Measurements from ENCODE around the gene CPAMD8. TPM values are rescaled to one million over a fixed set of nuclear protein-coding genes. Genes with fewer than 3 reads are reported as not detected.

CPAMD8 gene
- total RNA-seq, 6 experiments from 2014 or later: 0.11 to 0.20 (median 0.14) TPM; not detected in 1

GRCh38 chr19:16978839-16979802 lies 47.5 kb downstream of the CPAMD8 start:
- H3K4me1 Mint-ChIP-seq (ENCODE audit: low read depth): no peaks in the 10 kb centered on the region
- DNase-seq: no peak
- TF ChIP-seq, protein P1, sequence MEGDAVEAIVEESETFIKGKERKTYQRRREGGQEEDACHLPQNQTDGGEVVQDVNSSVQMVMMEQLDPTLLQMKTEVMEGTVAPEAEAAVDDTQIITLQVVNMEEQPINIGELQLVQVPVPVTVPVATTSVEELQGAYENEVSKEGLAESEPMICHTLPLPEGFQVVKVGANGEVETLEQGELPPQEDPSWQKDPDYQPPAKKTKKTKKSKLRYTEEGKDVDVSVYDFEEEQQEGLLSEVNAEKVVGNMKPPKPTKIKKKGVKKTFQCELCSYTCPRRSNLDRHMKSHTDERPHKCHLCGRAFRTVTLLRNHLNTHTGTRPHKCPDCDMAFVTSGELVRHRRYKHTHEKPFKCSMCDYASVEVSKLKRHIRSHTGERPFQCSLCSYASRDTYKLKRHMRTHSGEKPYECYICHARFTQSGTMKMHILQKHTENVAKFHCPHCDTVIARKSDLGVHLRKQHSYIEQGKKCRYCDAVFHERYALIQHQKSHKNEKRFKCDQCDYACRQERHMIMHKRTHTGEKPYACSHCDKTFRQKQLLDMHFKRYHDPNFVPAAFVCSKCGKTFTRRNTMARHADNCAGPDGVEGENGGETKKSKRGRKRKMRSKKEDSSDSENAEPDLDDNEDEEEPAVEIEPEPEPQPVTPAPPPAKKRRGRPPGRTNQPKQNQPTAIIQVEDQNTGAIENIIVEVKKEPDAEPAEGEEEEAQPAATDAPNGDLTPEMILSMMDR (IDR thresholded peaks at IDR 0.05): no peak
- H3K36me3 Mint-ChIP-seq (ENCODE audit: low read depth): peaks cover 6% of the 10 kb centered on the region; the same call in 1 of the 2 replicates
- no peak overlapping the region for H3K4me3 Mint-ChIP-seq
- no peak overlapping the region for H3K27ac Mint-ChIP-seq
- peaks cover 15% of the 10 kb centered on the region for H3K9me3 Mint-ChIP-seq
- peaks cover 13% of the 10 kb centered on the region for H3K27me3 Mint-ChIP-seq (ENCODE audit: insufficient read depth)

DNA sequence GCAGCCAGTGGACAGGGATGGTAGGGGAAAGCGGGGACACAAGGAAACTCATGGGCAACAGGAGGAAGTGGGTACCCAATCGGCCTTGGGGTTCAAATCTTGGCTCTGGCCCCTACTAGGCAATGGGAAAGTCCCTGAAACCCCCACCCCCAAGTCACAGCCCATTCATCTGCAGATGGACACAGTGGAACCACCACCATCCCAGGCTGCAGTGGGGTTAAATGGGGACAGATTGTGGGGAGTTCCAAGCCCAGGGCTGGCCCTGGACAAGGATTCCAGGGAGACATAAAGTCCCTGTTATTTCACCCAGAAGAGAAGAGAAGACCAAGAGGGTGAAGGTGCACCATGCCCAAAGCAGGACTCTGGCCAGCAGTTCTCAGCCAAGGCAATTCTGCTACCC lies 48.5 kb downstream of the CPAMD8 start:
- Mint-ChIP-seq H3K27ac (no peak overlapping the region), H3K9me3 (peaks cover 9% of the 10 kb centered on the region; the same call in 1 of the 2 replicates), H3K36me3 (ENCODE audit: low read depth) (no peaks in the 10 kb centered on the region), H3K4me1 (ENCODE audit: low read depth) (no peaks in the 10 kb centered on the region), H3K27me3 (ENCODE audit: insufficient read depth) (peaks cover 11% of the 10 kb centered on the region), H3K4me3 (no peak overlapping the region)
- TF ChIP-seq, protein P1 (IDR thresholded peaks at IDR 0.05): no peak
- no peak for DNase-seq

- Mint-ChIP-seq H3K27ac (no peak overlapping the region), H3K4me3 (no peak overlapping the region), H3K4me1 (ENCODE audit: low read depth) (no peaks in the 10 kb centered on the region), H3K36me3 (ENCODE audit: low read depth) (no peaks in the 10 kb centered on the region), H3K27me3 (ENCODE audit: insufficient read depth) (peaks cover 11% of the 10 kb centered on the region), H3K9me3 (peaks cover 9% of the 10 kb centered on the region; the same call in 1 of the 2 replicates)
- TF ChIP-seq, protein P1 (IDR thresholded peaks at IDR 0.05): no peak
- DNase-seq: no peak
Measured at GRCh38 chr19:16977306-16977705, 49.3 kb downstream of the CPAMD8 start.

DNA sequence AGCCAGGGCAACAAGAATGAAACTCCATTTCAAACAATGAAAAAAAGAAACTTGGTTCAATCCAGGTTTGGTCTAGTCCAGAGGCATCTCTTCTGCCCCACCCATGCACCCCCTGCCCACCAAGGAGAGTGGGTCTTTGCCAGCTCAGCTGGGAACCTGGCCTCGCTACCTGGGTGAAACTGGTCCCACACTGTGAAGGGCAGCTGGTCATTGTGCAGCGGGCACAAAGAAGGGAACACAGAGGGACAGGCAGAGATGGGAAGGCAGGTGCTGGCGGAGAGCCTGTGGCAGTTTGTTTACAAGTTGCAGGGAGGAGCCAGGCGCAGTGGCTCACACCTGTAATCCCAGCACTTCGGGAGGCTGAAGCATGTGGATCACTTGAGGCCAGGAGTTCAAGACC lies 50.2 kb downstream of the CPAMD8 start:
- H3K9me3 Mint-ChIP-seq: peaks cover 9% of the 10 kb centered on the region; the same call in 1 of the 2 replicates
- H3K4me1 Mint-ChIP-seq (ENCODE audit: low read depth): no peaks in the 10 kb centered on the region
- no peak overlapping the region for H3K4me3 Mint-ChIP-seq
- DNase-seq: no peak
- H3K27ac Mint-ChIP-seq: no peak overlapping the region
- no peaks in the 10 kb centered on the region for H3K36me3 Mint-ChIP-seq (ENCODE audit: low read depth)
- TF ChIP-seq, protein P1 (IDR thresholded peaks at IDR 0.05): no peak
- H3K27me3 Mint-ChIP-seq (ENCODE audit: insufficient read depth): peaks cover 11% of the 10 kb centered on the region

DNA sequence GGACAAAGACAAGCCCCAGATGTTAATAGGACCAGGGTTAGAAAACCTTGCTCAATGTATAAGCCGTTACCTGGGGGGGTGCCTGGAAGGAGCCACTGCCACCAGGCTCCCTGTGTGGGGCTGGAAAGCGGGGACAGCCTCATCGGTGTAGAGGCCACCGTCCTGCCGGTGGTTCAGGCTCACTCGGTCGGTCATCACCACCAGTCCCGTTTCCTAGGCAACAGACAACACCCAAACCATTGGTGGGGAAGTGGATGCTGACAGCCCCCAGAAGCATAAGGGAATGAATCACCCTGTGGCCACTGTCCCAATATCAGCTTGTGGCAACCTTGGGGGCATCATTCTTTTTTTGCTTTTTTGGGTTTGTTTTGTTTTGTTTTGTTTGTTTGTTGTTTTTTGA lies 55.8 kb downstream of the CPAMD8 start:
- no peak overlapping the region for H3K4me3 Mint-ChIP-seq
- H3K27me3 Mint-ChIP-seq (ENCODE audit: insufficient read depth): peaks cover 4% of the 10 kb centered on the region
- H3K36me3 Mint-ChIP-seq (ENCODE audit: low read depth): no peaks in the 10 kb centered on the region
- DNase-seq: no peak
- peaks cover 21% of the 10 kb centered on the region for H3K9me3 Mint-ChIP-seq
- no peaks in the 10 kb centered on the region for H3K4me1 Mint-ChIP-seq (ENCODE audit: low read depth)
- TF ChIP-seq, protein P1 (IDR thresholded peaks at IDR 0.05): no peak
- no peak overlapping the region for H3K27ac Mint-ChIP-seq

Measured in HFFc6 (cell line).